ENCODE results near the gene ATF5.
"Not testable (repeated sequence)": the region's sequence is repeated elsewhere in the genome, so short reads cannot be mapped to it uniquely, and the experiment has no call there.

The ATF5 gene

DNA sequence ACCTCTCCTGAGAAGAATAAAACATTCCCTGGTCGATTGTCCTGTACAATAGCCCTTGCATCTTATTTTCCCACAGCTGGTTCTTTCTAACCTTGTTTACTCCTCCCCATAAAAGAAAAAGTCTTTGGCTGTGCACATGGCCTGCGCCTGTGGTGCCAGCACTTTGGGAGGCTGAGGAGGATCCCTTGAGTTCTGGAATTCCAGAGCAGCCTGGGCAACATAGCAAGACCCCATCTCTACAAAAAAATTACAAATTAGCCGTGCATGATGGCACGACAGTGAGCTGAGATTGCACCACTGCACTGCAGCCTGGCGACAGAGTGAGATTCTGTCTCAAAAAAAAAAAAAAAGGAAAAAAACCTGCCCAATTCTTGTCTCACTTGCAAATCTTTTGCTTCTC is 7.5 kb downstream of the ATF5 start:
- TF ChIP-seq, protein P1, sequence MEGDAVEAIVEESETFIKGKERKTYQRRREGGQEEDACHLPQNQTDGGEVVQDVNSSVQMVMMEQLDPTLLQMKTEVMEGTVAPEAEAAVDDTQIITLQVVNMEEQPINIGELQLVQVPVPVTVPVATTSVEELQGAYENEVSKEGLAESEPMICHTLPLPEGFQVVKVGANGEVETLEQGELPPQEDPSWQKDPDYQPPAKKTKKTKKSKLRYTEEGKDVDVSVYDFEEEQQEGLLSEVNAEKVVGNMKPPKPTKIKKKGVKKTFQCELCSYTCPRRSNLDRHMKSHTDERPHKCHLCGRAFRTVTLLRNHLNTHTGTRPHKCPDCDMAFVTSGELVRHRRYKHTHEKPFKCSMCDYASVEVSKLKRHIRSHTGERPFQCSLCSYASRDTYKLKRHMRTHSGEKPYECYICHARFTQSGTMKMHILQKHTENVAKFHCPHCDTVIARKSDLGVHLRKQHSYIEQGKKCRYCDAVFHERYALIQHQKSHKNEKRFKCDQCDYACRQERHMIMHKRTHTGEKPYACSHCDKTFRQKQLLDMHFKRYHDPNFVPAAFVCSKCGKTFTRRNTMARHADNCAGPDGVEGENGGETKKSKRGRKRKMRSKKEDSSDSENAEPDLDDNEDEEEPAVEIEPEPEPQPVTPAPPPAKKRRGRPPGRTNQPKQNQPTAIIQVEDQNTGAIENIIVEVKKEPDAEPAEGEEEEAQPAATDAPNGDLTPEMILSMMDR (IDR thresholded peaks at IDR 0.05; ENCODE audit: extremely low read depth, insufficient read depth, missing control alignments) = no peak
- in situ Hi-C loops (cut with MboI; ENCODE audit: low pct_unique_long_range_greater_than_20kb, low sequenced_read_pairs, unreplicated experiment) = loop anchor here (25.0 kb wide), 1 partner anchor 201 kb away; no protein-coding TSS in a partner anchor
- DNase-seq (ENCODE audit: low spot score) = no peak

DNA sequence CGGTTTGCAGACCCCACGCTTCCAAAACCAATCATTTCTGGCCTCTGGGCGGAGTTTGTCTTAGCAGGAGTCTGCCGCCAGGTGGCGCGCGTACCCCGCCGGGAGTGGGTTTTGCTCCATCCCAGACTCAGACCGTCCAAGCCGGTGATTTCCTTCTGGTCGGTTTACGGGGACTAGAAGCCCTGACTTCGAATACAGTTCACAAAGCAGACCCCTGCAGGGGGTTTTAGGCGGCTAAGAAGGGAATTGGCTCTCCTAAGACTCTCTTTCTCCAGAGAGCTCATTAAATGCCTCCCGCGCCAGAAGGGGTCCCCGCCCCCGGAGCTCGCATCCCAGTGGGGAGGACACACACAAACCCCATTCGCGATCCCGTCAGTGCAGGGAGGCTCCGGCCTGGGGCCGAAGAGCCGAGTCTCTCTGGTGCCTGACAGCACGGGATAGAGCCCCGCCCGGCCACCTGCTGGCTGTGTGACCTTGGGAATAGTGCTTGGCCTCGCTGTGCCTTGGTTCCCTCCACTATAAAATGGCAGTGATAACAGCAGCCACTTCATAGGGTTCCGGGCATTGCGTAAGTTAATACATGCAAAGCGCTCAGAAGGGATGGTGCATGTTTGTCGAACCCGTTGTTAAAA is 8.9 kb downstream of the ATF5 start:
- DNase-seq (ENCODE audit: low spot score) = peak; percentile 82
- TF ChIP-seq, protein P1 (IDR thresholded peaks at IDR 0.05; ENCODE audit: extremely low read depth, insufficient read depth, missing control alignments) = peak; percentile 94
- in situ Hi-C loops (cut with MboI; ENCODE audit: low pct_unique_long_range_greater_than_20kb, low sequenced_read_pairs, unreplicated experiment) = loop anchor here (25.0 kb wide), 1 partner anchor 199 kb away; no protein-coding TSS in a partner anchor

DNA sequence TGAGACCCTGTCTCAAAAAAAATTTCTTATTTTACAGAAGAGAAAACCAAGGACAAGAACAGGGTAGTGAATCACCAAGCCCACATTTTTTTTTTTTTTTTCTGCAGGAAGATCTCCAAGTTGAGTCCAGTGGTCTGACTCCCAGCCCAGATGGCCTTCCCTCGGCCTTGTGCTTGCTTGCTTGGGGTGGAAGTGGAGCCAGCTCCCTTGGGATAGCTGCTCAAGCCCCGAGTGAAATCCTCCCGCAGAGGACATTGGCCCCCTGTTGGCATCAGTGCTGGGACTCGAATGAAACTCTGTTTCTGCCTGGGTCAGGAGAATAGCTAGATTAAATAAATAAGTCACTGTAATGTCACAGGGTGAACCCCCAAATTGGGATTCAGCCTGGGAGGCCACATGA is 9.7 kb downstream of the ATF5 start:
- in situ Hi-C loops (cut with MboI; ENCODE audit: low pct_unique_long_range_greater_than_20kb, low sequenced_read_pairs, unreplicated experiment) = loop anchor here (25.0 kb wide), 1 partner anchor 199 kb away; no protein-coding TSS in a partner anchor
- TF ChIP-seq, protein P1 (IDR thresholded peaks at IDR 0.05; ENCODE audit: extremely low read depth, insufficient read depth, missing control alignments) = no peak
- no peak for DNase-seq (ENCODE audit: low spot score)

DNA sequence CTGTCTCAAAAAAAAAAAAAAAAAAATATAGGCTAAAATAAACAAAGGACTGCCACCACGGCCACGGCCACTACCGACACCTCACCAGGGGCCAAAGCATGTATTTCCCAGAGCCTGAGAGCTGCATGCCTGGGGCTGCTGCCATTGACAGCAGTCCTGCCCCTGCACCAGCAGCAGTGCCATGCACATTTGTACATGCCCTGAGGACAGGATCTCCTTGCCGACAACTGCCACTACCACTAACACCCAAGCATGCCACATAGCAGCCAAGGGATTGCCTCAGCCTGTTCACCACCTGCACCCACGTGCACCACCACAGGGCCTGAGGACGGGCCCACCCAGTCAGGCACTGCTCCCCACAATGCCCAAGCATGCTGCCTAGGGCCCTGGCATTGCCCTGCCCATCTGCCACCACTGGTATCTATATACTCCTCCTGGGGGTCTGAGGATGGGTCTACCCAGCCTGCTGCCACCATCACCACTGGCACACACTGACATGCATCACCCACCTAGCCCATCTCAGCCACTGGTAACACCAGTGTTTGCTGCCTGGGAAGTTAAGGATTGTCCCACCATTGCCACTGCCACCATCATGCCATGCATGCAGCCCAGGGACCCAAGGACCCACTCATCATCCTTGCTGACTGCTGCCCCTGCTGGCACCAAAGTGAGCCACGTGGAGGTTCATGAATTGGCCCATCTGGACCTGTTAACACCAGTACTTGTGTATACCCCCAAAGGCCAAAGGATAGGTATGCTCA is 10.9 kb downstream of the ATF5 start:
- in situ Hi-C loops (cut with MboI; ENCODE audit: low pct_unique_long_range_greater_than_20kb, low sequenced_read_pairs, unreplicated experiment) = loop anchor here (25.0 kb wide), 1 partner anchor 197 kb away; no protein-coding TSS in a partner anchor
- DNase-seq (ENCODE audit: low spot score) = no peak
- TF ChIP-seq, protein P1 (IDR thresholded peaks at IDR 0.05; ENCODE audit: extremely low read depth, insufficient read depth, missing control alignments) = no peak

DNA sequence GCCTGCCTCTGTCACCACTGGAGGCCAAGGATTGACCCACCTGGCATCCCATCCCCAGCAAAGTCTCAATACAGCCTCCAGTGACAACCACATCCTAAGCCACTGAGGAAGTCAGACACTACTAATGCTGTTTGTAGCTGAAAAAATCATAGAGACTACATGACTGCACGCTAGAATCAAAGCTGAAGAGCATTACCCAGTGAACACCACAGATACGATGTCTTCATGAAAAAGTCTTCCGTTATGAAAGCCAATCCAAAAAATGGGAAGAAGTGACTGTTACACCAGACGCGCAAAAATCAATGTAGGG is 11.4 kb downstream of the ATF5 start:
- DNase-seq (ENCODE audit: low spot score) = no peak
- in situ Hi-C loops (cut with MboI; ENCODE audit: low pct_unique_long_range_greater_than_20kb, low sequenced_read_pairs, unreplicated experiment) = loop anchor here (25.0 kb wide), 1 partner anchor 197 kb away; no protein-coding TSS in a partner anchor
- TF ChIP-seq, protein P1 (IDR thresholded peaks at IDR 0.05; ENCODE audit: extremely low read depth, insufficient read depth, missing control alignments) = no peak

DNA sequence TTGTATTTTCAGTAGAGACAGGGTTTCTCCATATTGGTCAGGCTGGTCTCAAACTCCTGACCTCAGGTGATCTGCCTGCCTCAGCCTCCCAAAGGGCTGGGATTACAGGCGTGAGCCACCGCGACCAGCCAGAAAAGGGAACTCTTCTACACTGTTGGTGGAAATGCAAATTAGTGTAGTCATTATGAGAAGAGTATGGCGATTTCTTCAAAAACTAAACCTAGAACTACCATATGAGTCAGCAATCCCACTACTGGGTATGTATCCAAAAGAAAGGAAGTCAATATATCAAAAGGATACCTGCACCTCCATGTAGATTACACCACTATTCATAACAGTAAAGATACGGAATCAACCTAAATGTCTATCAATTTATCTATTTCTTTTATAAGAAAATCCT is 15.6 kb downstream of the ATF5 start:
- in situ Hi-C loops (cut with MboI; ENCODE audit: low pct_unique_long_range_greater_than_20kb, low sequenced_read_pairs, unreplicated experiment) = loop anchor here (25.0 kb wide), 1 partner anchor 193 kb away; no protein-coding TSS in a partner anchor

DNA sequence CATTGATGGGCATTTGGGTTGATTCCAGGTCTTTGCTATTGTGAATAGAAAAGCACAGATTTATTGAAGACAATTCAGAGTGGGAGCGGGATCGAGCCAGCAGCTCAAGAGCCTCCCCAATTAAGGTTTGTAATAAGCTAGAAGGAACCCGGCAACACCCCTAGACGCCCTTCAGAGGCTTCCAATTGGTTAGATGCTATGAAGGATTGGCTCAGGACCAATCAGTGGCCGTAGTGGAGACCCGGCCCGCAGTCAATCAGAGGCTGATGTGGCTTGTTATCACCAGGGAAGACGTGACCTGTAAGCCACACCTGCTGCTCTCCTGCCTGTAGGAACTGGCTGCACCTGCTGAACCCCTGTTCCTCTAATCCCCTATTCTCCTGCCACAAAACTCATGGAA is 17.4 kb downstream of the ATF5 start:
- DNase-seq (ENCODE audit: low spot score) = no peak
- in situ Hi-C loops (cut with MboI; ENCODE audit: low pct_unique_long_range_greater_than_20kb, low sequenced_read_pairs, unreplicated experiment) = loop anchor here (25.0 kb wide), 1 partner anchor 191 kb away; no protein-coding TSS in a partner anchor
- TF ChIP-seq, protein P1 (IDR thresholded peaks at IDR 0.05; ENCODE audit: extremely low read depth, insufficient read depth, missing control alignments) = no peak

More for the DNA sequence above, 15.6 kb downstream of the ATF5 start:
- DNase-seq (ENCODE audit: low spot score) = not testable (repeated sequence)
